Hindlimb muscle (tissue), 1 donor: ENCODE data around the gene RAD51B. TPM values are rescaled to one million over a fixed set of nuclear protein-coding genes. Genes with fewer than 3 reads are reported as not detected.

Source experiments
- DNase-seq: peaks from one replicate; pipeline ENCODE4 v3.0.0-alpha.2; 2013
- polyA plus RNA-seq: library from polyadenylated mRNA; unstranded; fragments of 120-200 nt; gene quantifications from one replicate; pipeline ENCODE4 v1.2.1, GENCODE V29; 2013; ENCODE audit not compliant: insufficient read length

RAD51B gene
- polyA plus RNA-seq, 1 donor, result 10.2 TPM

- DNase-seq, result no peak
Observed at GRCh38 chr14:68568907-68569897, 749.6 kb downstream of the RAD51B start.

GRCh38 chr14:68569970-68570409, 750.4 kb downstream of the RAD51B start:
- no peak for DNase-seq

GRCh38 chr14:68571114-68571591, 751.6 kb downstream of the RAD51B start:
- DNase-seq, result no peak

GRCh38 chr14:68571928-68572525, 752.4 kb downstream of the RAD51B start:
- DNase-seq, result no peak

- DNase-seq, result no peak
Observed at GRCh38 chr14:68573126-68573525, 753.5 kb downstream of the RAD51B start.

GRCh38 chr14:68573722-68574121, 754.1 kb downstream of the RAD51B start:
- DNase-seq, result no peak

- DNase-seq, result no peak
Observed at GRCh38 chr14:68574461-68574860, 754.9 kb downstream of the RAD51B start.

GRCh38 chr14:68574906-68575305, 755.3 kb downstream of the RAD51B start:
- no peak for DNase-seq

- no peak for DNase-seq
Observed at GRCh38 chr14:68575426-68575825, 755.8 kb downstream of the RAD51B start.

GRCh38 chr14:68576031-68576430, 756.5 kb downstream of the RAD51B start:
- DNase-seq, result no peak

- DNase-seq, result no peak
Observed at GRCh38 chr14:68576496-68577244, 757.1 kb downstream of the RAD51B start.

- DNase-seq, result no peak
Observed at GRCh38 chr14:68577802-68578541, 758.4 kb downstream of the RAD51B start.

GRCh38 chr14:68578597-68578996, 759.0 kb downstream of the RAD51B start:
- no peak for DNase-seq

GRCh38 chr14:68580096-68580645, 760.6 kb downstream of the RAD51B start:
- DNase-seq, result no peak

- DNase-seq, result no peak
Observed at GRCh38 chr14:68580671-68581070, 761.1 kb downstream of the RAD51B start.

- no peak for DNase-seq
Observed at GRCh38 chr14:68583548-68584280, 764.1 kb downstream of the RAD51B start.

GRCh38 chr14:68584786-68585185, 765.2 kb downstream of the RAD51B start:
- DNase-seq, result no peak

GRCh38 chr14:68585690-68586089, 766.1 kb downstream of the RAD51B start:
- DNase-seq, result peak; percentile 88

GRCh38 chr14:68586896-68587751, 767.5 kb downstream of the RAD51B start:
- no peak for DNase-seq

- no peak for DNase-seq
Observed at GRCh38 chr14:68587931-68588330, 768.4 kb downstream of the RAD51B start.
